T-helper 22 cell (primary cell): Measurements from ENCODE around the gene GBX2.

Experiments
- DNase-seq: peaks from one replicate; pipeline ENCODE4 v3.0.0-alpha.2; 2020; ENCODE audit warnings: low read depth

GBX2 gene

DNA sequence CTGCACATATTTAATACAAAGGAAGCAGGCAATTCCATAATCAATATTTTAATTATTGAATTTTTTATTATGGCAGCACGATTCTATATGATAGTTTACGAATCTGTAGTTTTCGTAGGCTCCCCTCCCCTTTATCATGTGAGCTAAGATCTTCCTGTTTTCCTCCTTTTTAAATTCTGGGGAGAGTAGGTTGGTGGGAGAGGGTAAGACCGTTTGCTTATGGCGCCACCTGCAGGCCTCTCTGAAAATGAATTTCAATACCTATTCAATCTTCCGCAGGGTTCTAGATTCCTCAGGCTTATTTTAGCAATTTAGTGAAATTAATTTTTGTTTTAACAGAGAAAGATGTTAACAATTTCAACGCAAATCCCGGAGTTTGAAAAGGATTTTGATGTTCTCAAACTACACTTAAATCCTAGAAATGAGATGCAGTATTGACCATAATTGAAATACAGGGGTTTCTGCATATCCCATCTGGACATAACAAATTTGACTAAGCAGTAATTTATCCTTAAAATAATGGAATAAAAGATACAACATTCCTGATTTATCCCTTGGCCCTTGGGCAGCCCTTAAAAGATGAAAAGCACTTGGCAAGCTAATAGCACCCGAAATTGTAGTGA lies 12.8 kb upstream of the GBX2 start:
- DNase-seq, result no peak

DNA sequence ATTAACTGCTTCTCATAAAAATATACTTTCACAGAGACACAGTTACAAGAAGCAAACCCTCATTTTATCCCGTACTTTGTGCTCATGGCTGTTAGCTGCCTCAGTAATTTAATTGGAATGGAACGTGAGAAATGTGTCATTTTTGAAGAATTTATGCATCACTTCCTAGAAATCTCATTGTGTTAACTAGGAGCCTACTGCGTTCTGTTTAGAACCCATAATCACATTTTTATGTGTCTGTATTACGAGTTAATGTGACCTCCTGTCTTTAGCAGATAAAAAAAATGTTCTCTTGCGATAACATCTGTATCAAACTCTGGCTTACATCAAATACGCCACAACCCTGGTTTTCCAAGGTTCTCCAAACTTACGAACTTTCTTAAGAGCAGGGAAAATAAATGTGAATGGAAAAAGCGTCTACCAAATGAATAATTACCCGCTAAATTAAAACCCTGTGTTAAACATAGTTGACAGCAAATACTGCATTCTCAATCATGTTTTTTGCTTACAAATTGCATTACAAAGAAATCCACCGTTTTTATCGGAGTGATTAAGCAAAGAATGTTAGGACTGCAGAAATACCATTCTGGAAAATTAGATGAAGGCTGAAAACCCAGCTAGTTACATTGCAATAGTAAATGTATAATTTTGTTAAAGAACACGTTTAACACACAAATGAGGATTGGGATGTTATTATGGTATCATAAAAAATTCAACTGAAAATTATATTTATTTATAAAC lies 12.1 kb upstream of the GBX2 start:
- DNase-seq, result no peak

DNA sequence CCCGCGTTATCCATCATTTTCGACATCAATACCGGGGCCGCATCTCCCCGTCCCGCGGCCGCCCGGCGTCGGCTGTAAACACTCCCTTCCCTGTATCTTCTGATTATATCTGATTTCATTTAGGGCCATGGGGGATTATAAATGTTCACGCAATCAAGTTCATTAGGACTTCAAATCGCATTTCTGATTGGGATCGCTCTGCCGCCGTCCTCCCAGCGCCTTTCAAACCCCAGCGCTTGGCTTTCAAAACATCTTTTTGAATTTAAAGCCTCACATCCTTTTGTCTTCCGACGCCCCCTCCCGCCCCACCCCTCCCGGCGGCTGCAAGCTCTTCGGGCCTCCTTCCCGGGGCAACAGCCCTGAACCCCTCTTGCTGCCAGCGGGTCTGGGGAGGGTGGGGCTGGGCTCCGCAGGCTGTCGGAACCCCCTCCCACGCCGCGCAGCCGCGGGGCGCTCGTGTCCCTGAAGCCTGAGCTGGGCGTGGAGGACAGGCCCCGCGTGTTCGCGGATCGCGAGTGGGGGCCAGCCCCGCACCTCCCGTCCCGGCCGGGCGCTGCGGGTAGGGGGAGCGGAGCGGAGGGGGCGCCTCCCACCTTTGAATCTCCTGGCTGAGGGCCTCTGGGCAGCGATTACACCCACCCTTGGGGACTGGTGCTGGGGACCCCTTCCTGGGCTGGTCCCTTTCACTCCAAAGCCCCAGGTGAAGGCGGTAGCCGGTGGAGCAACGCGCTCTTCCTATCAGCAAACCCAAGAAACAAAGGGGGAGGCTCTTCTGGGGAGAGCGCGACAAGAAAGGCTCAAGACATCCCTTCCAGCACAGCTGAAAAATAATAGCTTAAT lies 11.3 kb upstream of the GBX2 start:
- no peak for DNase-seq

DNA sequence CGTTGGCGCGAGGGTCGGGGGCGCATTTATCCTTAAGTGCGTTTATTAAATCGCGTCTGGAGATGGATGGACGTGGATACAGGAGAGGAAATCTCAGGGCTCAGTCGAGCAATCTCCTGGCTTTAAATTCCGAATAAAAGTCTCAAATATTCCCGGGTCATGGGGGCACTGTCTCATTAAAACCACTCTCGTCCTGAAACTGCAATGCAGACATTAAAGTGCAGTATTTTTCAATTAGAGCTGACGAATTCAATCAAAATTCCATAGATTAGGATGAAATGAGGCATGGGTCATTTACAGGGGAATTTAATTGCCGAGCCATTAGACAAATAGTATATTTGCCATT lies 10.7 kb upstream of the GBX2 start:
- DNase-seq, result no peak

DNA sequence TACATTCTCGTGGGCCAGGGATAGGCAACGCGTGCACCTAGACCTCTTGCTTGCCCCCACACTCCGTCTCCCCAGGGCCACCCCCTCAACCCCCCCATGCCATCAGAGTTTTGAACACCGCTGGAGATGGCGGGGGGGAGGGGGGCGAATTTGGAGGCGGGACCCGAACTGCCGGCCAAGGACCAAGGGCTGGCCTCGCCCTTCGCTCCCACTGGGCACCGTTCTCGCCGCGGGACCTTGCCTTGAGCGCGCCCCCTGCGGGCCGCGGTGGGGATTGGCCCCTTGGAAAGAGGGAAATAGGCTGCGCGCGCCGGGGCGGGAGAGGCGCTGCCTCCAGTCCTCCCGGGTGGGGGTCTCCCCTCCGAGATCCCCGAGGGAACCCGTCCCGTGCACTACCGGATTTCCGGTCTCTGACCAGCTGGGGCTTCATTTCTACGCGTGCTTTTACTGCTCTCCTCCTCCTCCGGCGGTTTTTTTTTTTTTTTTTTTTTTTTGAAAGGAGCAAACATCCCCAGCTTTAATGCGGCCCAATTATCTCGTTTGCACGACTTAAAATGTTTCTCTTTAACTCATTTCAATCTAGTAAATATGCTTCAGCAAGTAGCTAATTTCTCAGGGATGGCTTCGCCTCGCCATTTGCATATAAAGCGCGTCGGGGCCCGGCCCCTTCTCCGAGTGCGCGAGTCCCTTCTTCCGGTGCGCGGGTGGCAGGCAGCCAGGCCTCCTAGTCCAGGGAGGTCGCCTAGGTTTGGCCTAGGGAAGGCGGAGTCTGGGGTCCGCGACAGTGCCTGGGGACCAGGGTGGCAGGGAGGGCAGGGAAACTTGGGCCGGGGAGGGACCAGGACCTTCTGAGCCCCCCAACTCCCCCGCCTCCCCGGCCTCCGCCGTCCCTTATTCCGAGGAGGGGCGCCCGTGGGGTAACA lies 10.0 kb upstream of the GBX2 start:
- DNase-seq, result no peak

DNA sequence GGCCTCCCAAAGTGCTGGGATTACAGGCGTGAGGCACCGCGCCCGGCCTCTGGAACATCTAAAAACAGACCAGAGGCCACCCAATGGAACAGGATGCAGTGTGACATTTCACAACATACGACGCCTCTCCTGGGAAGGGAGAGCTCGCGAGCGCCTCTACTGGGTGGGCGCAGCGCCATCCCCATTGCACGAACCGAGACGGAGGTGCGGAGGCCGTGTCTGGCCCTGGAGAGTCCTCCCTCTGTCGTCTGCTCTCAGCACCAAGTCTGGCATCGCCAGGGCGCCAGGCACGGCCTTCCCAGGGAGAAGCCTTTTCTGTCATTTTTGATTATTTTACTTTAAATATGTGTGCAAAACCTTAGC lies 9.4 kb upstream of the GBX2 start:
- no peak for DNase-seq

DNA sequence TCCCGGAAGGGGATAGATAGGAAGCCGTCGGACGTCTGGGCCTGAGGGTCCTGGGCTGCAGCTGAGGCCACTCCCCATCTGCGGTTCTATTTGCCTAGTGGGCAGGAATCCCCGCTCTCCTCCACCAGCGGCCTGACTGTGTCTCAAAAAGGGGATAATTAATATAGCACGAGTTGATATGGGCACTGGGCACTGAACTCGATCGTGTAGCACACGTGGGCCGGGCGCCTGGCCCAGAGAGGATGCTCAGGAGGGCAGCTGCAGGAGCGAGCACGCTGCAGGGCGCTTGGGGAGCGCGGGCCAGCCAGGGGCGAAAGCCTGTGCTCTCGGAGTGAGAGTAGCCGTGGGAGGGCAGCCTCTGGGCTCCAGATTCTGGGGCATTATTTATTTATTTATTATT lies 8.8 kb upstream of the GBX2 start:
- no peak for DNase-seq

DNA sequence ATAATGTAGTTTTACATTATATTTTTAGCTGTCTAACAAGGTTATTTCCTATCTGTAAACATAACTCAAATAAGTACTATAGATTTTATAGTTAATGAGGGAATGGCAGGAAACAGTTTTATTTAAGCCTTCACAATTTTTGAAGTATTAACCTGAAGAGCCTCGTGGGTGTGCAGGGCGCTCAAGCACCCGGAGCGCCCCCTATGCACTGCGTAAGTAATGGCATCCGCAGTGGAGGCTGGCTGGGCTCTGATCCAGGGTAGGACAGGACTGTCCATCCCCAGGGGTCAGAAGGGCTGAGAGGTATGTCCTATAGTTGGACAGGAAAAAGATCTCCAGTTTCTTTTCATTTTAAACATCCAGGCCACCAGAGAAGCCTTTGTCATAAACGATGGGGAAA lies 8.2 kb upstream of the GBX2 start:
- no peak for DNase-seq

DNA sequence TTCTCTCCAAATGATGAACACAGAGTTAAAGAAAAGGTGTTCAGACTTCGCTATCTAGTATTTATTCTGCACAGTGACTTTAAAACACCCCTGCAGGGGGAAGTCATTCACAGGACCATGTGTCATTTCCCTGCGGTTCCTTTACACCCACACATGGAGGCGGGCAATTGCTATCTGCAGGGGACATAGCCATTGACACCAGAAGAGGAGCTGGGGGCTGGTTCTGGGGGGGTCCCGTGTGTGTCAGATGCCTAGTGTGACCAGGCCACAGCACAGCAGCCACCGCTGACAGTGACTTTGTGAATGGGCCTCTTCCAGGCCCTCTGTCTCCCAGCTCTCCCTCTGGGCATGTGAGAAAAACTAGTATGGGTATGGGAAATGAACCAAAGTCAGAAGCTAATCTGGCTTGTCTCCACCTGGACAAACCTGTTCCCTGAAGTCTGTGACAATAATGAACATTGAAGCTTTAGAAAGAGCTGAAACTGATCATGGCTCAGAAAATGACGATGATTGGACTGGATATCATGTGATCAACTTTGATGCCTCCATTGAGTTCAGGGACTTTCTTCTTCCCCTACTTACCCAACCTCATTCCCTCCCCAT lies 7.5 kb upstream of the GBX2 start:
- DNase-seq, result no peak

DNA sequence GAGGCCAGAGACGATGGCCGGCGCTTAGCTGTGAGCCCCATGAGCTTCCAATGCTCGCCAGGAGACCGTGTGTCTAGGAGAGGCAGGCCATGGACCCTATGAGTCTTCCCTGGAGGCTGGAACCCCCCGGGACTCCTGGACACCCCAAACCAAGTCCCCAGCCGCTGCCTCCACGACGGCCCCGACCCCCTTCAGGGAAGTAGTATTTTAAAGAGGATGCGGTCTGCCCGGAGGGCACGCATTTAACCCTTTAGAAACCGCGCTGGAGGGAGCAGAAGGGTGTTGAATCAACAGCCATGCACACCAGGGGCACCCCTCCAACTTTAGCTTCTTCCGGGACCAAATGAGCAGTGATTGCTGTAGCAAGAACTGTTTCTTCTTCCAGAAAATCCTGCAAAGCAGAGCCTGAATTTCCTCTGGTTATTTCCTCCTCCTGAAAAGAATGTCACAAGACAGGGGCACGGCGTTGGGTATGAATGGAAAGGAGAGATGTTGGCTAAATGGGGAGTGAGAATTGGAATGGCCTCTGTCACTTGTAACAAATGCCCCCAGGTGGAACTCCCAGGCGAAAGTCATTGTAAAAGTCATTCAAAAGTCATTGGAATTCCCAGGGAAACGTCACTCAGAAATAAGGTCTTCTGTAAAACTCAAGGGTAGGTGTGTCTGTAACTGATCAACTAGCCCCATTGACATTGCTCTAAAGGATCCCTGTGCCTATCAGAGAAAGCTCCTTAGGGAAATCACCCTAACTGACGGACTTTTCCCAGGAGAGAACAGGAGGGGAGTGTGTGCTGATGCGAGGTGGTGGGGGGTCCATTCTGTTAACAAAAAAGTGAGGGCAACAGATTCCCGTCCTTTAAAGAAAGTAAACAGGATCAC lies 5.8 kb upstream of the GBX2 start:
- no peak for DNase-seq

DNA sequence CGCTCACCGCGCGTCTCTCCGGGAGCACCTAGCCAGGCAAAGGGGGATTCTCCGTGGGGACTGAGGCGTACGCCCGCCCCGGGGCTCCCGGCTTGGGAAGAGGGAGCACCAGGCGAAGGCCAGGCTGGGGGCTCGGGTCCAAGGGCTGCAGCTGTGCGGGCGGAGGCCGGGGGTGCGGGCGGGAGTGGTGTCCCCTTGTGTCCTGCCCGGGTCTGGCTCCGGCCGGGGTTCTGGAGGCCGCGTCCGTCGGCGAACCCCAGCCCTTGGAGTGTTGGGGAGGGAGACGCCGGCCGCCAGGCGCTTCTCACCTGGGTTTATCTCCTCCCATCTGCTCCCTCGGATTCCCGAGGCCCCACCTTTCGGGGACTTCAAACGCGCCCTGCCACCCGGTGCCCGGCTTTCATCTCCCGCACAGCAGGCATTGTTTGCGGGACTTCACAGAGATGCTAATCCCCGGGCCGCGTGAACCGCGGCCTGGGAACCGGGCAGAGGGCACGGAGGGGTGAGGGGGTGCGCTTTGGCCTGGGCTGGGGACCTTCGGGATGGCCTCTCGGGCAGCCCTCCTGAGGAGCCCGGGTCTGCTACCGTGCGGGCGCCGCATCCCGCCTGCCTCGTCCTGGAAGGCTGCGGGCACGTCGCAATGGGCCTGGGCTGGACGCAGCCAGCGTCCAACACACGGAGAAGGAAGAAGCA lies 5.0 kb upstream of the GBX2 start:
- DNase-seq, result no peak

DNA sequence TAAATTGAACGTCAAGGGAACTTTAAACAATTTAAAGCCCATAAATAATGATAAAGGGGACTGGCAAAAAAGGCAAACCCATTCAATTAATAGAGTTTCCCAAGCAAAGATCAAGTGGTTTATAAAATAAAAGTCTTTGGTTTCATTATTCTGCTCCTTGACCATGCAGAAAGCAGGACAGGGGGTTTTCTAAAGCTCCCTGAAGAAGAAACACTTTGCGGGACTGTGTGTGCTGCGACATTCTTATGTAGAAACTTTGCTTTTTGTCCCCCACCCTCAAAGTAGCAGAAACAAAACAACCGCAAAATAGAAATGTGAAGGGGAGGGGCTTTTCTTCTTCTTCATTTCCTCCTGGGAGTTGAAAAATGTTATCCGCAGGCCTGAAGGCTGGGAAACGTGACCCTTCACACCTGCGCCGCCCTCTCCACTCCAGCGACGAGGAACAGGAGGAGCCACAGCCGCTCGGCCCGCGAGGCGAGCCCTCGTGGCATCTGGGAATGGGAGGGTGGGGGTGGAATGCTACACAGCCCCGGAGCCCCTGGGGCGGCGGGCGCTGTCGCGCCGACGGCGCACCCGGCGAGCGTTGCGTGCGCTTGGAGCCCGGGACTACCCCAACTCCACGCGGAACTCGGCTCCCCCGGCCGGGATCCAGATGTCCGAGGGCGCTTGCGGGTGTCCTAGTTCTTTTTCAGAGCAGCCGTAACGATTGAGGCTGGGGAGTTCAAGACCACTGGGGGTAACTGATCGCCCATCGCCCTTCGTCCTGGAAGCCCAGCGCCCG lies 4.3 kb upstream of the GBX2 start:
- DNase-seq, result no peak

DNA sequence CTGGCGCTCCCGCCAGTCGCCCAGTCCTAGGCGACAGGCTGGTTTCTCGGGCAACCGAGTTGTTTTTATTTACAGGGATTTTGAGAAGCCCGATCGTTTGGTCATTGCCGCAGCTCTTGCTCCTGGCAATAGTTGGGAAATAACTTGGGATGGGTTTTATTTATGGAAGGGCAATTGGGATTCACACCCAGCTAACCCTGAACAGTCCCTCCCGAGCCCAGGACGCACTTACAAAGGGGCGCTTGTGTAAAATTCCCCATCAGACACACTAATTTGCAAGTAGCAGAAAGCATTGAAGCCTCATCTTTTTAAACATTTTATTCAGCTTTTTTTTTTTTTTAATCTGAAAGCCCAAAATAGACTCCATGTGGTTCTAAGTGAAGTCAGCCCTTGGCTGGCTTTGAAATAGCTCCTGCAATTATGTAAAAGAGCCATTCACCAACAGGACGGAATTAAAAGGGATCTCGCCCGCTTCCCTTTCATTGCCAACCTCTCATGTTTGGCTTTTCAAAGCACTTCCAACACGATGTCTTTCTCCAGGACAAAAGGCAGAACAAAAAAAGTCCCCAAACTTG lies 3.6 kb upstream of the GBX2 start:
- DNase-seq, result no peak

DNA sequence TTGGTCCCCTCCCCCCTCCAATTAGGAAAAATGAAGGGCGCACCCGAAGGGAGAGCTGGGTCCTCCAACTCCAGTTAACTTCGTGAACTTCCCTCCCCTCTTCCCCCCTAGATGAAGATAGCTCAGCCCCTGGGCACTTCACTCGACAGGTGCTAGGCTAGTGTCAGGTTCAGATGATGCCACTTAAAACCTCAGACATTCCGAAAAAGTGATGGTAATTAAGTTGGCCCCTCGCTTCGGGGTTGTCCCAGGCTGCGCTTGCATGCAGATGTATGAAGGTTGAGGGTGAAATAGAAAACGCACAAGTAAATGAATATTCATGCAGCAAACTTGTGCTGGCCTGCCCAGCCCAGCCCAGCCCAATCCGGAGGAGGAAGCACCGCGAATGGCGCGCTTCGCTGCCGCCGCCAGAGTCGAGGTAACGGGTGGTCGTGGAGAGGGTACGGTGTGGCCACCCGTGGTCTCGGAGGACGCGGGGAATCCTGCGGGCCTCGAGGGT lies 3.0 kb upstream of the GBX2 start:
- DNase-seq, result no peak

DNA sequence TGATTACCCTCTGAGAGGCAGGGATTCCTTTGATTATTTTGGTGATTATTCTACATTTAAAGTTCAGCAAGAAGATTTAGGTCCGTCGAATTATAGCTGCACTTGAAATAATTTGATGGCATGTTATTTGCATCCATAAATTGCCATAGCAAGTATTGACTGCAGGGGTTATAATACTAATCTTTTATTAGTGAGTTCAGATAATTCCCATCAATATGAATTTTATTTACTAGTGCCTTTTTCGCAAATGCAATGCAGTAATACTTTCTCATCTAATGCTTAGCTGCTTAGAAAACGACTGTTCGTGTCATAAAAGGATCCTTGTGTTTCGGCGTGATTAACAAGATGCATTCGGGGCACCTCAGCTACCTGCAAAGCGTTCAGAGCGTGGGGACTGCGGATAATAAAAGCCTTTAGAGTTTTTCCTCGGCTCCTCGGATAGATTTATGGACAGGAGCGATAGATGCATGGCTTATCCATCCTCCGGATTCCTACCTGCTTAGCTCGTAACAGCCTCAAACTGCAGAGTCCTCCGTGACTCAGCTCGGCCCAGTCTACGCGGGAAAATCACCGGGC lies 2.5 kb upstream of the GBX2 start:
- DNase-seq, result no peak

DNA sequence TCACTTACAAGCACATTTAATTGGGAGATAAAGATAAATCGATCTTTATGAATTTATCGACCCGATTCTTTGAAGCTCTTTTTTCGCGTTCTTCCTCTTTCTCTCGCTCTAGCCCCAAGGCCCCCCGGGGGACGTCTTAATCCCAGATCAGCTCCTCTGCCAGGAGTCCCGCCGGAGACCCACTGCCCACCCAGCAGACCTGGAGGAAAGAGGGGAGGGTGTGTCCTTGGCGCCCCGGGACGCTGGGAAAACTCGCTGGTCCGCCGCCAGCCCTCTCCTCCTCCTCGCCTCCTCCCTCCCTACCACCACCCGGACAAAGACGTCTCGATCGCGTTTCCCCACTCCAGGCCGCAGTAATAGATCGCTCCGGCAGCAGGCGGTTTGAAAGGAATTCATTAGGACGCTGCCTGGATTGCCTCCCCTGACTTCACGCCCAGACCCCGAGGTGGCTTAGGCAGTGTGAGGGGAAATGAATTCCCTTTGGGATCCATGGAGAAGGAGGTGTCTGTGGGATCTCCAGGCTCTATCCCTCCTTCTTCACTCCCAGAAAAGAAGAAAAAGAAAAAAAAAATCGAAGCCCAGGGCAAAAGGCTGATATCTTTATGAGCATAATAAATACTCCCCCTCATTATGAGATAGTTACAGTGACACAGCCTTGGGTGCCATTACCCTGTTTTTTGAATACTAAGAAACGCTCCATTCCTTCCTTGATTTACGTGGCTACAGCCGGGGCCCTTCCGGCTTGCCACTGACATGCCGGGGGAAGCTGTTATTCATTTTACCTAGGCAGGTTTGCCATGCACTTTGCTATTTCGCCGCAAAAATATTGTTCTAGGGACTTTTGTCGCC lies 1.8 kb upstream of the GBX2 start:
- no peak for DNase-seq

DNA sequence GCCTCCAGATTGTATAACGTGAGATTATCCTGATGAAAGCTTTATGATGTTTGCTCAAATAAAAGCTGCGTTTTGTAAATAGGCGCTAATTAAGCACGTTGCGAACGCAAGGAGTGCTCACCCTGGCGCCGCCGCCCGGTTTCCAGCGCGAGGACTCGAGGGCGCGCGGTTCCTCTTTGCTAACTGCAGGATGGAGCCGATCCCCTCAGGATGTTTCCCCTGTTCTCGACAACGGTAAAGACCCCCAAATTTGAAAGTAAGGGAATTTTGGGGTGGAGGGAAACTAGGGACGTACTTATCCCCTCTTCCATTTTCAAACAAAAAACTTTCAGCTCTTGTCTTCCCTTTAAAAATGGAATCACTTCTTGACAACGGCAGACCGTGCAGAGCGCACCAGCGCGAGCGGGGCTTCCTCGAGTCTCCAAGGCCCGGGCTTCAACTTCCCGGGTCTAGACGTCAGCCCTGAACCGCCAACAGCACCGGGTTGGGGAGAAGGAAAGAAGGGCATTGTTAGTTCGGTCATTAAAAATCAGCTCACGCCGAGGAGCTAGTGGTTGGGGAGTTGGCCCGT lies 1.1 kb upstream of the GBX2 start:
- no peak for DNase-seq
